ENCODE results near the gene VSIG10.

GRCh38 chr12:118125743-118126118 lies 21.9 kb upstream of the VSIG10 start:
- TF ChIP-seq, protein P1, sequence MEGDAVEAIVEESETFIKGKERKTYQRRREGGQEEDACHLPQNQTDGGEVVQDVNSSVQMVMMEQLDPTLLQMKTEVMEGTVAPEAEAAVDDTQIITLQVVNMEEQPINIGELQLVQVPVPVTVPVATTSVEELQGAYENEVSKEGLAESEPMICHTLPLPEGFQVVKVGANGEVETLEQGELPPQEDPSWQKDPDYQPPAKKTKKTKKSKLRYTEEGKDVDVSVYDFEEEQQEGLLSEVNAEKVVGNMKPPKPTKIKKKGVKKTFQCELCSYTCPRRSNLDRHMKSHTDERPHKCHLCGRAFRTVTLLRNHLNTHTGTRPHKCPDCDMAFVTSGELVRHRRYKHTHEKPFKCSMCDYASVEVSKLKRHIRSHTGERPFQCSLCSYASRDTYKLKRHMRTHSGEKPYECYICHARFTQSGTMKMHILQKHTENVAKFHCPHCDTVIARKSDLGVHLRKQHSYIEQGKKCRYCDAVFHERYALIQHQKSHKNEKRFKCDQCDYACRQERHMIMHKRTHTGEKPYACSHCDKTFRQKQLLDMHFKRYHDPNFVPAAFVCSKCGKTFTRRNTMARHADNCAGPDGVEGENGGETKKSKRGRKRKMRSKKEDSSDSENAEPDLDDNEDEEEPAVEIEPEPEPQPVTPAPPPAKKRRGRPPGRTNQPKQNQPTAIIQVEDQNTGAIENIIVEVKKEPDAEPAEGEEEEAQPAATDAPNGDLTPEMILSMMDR (IDR thresholded peaks at IDR 0.05; ENCODE audit: low read depth, low read length, poor library complexity, severe bottlenecking), result no peak
- no peak for TF ChIP-seq EZH2phosphoT487 (IDR thresholded peaks at IDR 0.05; ENCODE audit: borderline replicate concordance, low read length)

Data from DOHH2 (cell line).